Cardiac septum (tissue), 1 donor: ENCODE results near the gene CSF2RB. TPM values are rescaled to one million over a fixed set of nuclear protein-coding genes. Genes with fewer than 3 reads are reported as not detected.

ENCODE experiments used
- DNase-seq: peaks from one replicate; pipeline ENCODE4 v3.0.0-alpha.2; 2020; ENCODE audit warnings: low spot score
- intact Hi-C: fragments of 100-400 bp; cut with DNase I; formaldehyde crosslinking; loops from one replicate; pipeline ENCODE4 v1.14.0; 2022
- total RNA-seq: library from RNA; stranded (reverse); fragmentation: NEBNext Ultra II Directional; extraction: Animal tissue kit (Norgen Biotek cat#: 25700); gene quantifications from one replicate; pipeline ENCODE4 v1.2.1, GENCODE V29; 2021
- donor health status: DM: no; HTN: no; CAD: no.

CSF2RB gene
- total RNA-seq, 1 donor from 2014 or later = 4.9 TPM

- DNase-seq = no peak
- intact Hi-C loops = no loop called here
Measured at GRCh38 chr22:36930041-36930935, 16.9 kb downstream of the CSF2RB start.

GRCh38 chr22:36931446-36931845, 18.0 kb downstream of the CSF2RB start:
- intact Hi-C loops = no loop called here
- DNase-seq = no peak

- DNase-seq = no peak
Measured at GRCh38 chr22:36933629-36934417, 20.4 kb downstream of the CSF2RB start.

GRCh38 chr22:36934418-36935312, 21.2 kb downstream of the CSF2RB start:
- no peak for DNase-seq
- intact Hi-C loops = no loop called here

More at GRCh38 chr22:36933629-36934417, 20.4 kb downstream of the CSF2RB start:
- intact Hi-C loops = no loop called here

GRCh38 chr22:36935313-36935610, 21.8 kb downstream of the CSF2RB start:
- intact Hi-C loops = no loop called here
- no peak for DNase-seq

GRCh38 chr22:36935694-36936093, 22.3 kb downstream of the CSF2RB start:
- intact Hi-C loops = no loop called here

GRCh38 chr22:36936362-36937116, 23.1 kb downstream of the CSF2RB start:
- peak; percentile 89 for DNase-seq
- intact Hi-C loops = no loop called here

More at GRCh38 chr22:36935694-36936093, 22.3 kb downstream of the CSF2RB start:
- no peak for DNase-seq

GRCh38 chr22:36937319-36938027, 24.0 kb downstream of the CSF2RB start:
- DNase-seq = no peak
- intact Hi-C loops = no loop called here

- intact Hi-C loops = no loop called here
- no peak for DNase-seq
Measured at GRCh38 chr22:36938028-36938425, 24.6 kb downstream of the CSF2RB start.

- DNase-seq = no peak
- intact Hi-C loops = no loop called here
Measured at GRCh38 chr22:36938886-36939285, 25.5 kb downstream of the CSF2RB start.

- intact Hi-C loops = no loop called here
- DNase-seq = no peak
Measured at GRCh38 chr22:36940676-36941075, 27.2 kb downstream of the CSF2RB start.

- no peak for DNase-seq
- intact Hi-C loops = no loop called here
Measured at GRCh38 chr22:36942556-36942955, 29.1 kb downstream of the CSF2RB start.

GRCh38 chr22:36946421-36947158, 33.2 kb downstream of the CSF2RB start:
- no peak for DNase-seq
- intact Hi-C loops = no loop called here

- DNase-seq = no peak
- intact Hi-C loops = no loop called here
Measured at GRCh38 chr22:36948273-36949225, 35.1 kb downstream of the CSF2RB start.

GRCh38 chr22:36950797-36951590, 37.6 kb downstream of the CSF2RB start:
- no peak for DNase-seq
- intact Hi-C loops = no loop called here

GRCh38 chr22:36951746-36952145, 38.3 kb downstream of the CSF2RB start:
- DNase-seq = no peak
- intact Hi-C loops = no loop called here
